GM06990 (cell line): Measurements from ENCODE around the gene RCL1.
A peak's percentile ranks its signal among the peaks of the same experiment; 100 is the strongest.
"Not testable (repeated sequence)": the region's sequence is repeated elsewhere in the genome, so short reads cannot be mapped to it uniquely, and the experiment has no call there.

Source experiments
- DNase-seq: peaks from one replicate; pipeline ENCODE4 v3.0.0-alpha.2; 2011; ENCODE audit not compliant: insufficient read length; ENCODE audit errors: extremely low read depth
- H3K27me3 ChIP-seq: replicated peaks from 2 replicates; pipeline ENCODE4 v1.6.0; 2011; ENCODE audit warnings: low read length; ENCODE audit not compliant: control insufficient read depth, insufficient read depth
- H3K36me3 ChIP-seq: 2 replicates; pipeline ENCODE4 v1.5.1; 2011; ENCODE audit warnings: low read length; ENCODE audit not compliant: control insufficient read depth, insufficient read depth
- H3K4me3 ChIP-seq: replicated peaks from 2 replicates; pipeline ENCODE4 v1.5.1; 2011; ENCODE audit warnings: low read depth, mild to moderate bottlenecking, control low read depth, low read length
- CTCF ChIP-seq: IDR thresholded peaks from 2 replicates; pipeline ENCODE4 v1.5.1; 2011; ENCODE audit warnings: low read length, control low read depth, mild to moderate bottlenecking, inconsistent platforms; ENCODE audit not compliant: insufficient read depth, poor library complexity, severe bottlenecking

The RCL1 gene

GRCh38 chr9:4788703-4789102 is 4.0 kb upstream of the RCL1 start:
- Histone ChIP-seq H3K4me3 (no peak overlapping the region), H3K27me3 (no peaks in the 10 kb centered on the region), H3K36me3 (no peaks in the 10 kb centered on the region)
- TF ChIP-seq CTCF = no peak
- no peak for DNase-seq

- no peaks in the 10 kb centered on the region for H3K27me3 ChIP-seq
- H3K4me3 ChIP-seq = peak overlapping the region; percentile 81
- no peak for TF ChIP-seq CTCF
- DNase-seq = no peak
- no peaks in the 10 kb centered on the region for H3K36me3 ChIP-seq
Observed at GRCh38 chr9:4792054-4792571, 631 bp upstream of the RCL1 start.

- no peak for TF ChIP-seq CTCF
- no peaks in the 10 kb centered on the region for H3K36me3 ChIP-seq
- peak overlapping the region; percentile 95 for H3K4me3 ChIP-seq
- no peaks in the 10 kb centered on the region for H3K27me3 ChIP-seq
- DNase-seq = no peak
Observed at GRCh38 chr9:4793459-4794395, 983 bp downstream of the RCL1 start.

GRCh38 chr9:4794691-4795090 is 1.9 kb downstream of the RCL1 start:
- no peaks in the 10 kb centered on the region for H3K27me3 ChIP-seq

GRCh38 chr9:4795108-4795507 is 2.4 kb downstream of the RCL1 start:
- not testable (repeated sequence) for H3K36me3 ChIP-seq, H3K4me3 ChIP-seq, H3K27me3 ChIP-seq, DNase-seq

More at GRCh38 chr9:4794691-4795090, 1.9 kb downstream of the RCL1 start:
- peak overlapping the region; percentile 95 for H3K4me3 ChIP-seq
- no peak for DNase-seq
- no peaks in the 10 kb centered on the region for H3K36me3 ChIP-seq
- no peak for TF ChIP-seq CTCF

- Histone ChIP-seq H3K36me3 (no peaks in the 10 kb centered on the region), H3K27me3 (no peaks in the 10 kb centered on the region), H3K4me3 (no peak overlapping the region)
- no peak for TF ChIP-seq CTCF
- no peak for DNase-seq
Observed at GRCh38 chr9:4796530-4796929, 3.8 kb downstream of the RCL1 start.
